ENCODE results near the gene PRRG4.
A peak's percentile ranks its signal among the peaks of the same experiment; 100 is the strongest.
"Not testable (repeated sequence)": the region's sequence is repeated elsewhere in the genome, so short reads cannot be mapped to it uniquely, and the experiment has no call there.

Gene PRRG4

GRCh38 chr11:32829680-32830412 is at the start of gene PRRG4:
PRRG4 (plus strand) TSS chr11:32829927; CDS start chr11:32830530, 603 bp downstream.
- peak; percentile 14 for DNase-seq

GRCh38 chr11:32780839-32781238 is 48.9 kb upstream of the PRRG4 start:
- not testable (repeated sequence) for DNase-seq

GRCh38 chr11:32781721-32782120 is 48.0 kb upstream of the PRRG4 start:
- DNase-seq, result no peak

GRCh38 chr11:32785262-32785661 is 44.5 kb upstream of the PRRG4 start:
- no peak for DNase-seq

GRCh38 chr11:32786811-32787210 is 42.9 kb upstream of the PRRG4 start:
- DNase-seq, result no peak

GRCh38 chr11:32790916-32791315 is 38.8 kb upstream of the PRRG4 start:
- DNase-seq, result no peak

- DNase-seq, result no peak
Measured at GRCh38 chr11:32792111-32792947, 37.4 kb upstream of the PRRG4 start.

GRCh38 chr11:32792948-32793475 is 36.7 kb upstream of the PRRG4 start:
- peak; percentile 38 for DNase-seq

GRCh38 chr11:32794439-32794838 is 35.3 kb upstream of the PRRG4 start, which contains the start of gene CCDC73:
CCDC73 (minus strand) TSS chr11:32794662; CDS start chr11:32760243, 34,419 bp downstream.
- DNase-seq, result no peak

DNA sequence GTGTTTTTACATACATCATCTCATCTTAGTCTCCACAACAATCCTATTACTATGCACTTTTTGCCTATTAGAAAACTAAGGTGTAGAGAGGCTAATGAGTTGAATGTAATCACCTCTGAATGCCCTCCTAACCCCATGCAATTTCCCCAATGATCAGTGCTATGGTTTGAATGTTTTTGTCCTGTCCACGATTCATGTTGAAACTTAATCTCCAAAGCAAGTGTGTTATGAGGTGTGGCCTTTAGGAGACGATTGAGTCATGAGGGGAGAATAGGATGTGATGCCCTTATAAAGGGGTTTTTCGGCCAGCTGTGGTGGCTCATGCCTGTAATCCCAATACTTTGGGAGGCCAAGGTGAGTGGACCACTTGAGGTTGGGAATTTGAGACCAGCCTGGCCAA is 33.3 kb upstream of the PRRG4 start:
- DNase-seq, result no peak

GRCh38 chr11:32809313-32809712 is 20.4 kb upstream of the PRRG4 start:
- DNase-seq, result peak; percentile 19

DNA sequence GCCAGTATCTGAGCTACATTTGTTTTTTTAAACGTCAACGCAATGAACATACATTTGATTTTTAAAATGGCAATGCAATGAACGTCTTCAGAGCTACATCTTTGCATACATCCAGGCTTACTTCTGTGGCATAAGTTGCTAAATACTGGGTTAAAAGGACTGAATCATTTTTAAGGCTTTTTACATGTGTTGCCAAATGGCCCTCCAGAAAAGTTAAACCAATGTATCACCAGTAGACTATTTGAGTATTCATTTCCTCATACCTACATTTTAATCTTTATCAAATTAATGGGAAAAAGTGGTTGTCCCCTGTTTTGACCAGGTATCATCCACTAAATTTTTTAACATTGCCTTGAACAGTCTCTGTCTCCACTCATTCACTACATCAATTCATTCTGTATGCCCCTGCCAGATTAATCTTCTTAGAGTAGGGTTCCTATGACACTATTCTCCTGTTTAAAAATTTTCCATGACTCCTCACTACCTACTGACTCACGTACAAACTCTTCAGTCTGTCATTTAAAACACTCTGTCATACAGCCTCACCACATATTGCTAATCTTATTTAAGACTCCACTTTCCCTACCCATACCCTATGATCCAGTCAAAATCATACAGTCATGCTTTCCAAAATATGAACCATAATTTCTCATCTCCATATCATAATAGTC is 12.4 kb upstream of the PRRG4 start:
- DNase-seq, result no peak

DNA sequence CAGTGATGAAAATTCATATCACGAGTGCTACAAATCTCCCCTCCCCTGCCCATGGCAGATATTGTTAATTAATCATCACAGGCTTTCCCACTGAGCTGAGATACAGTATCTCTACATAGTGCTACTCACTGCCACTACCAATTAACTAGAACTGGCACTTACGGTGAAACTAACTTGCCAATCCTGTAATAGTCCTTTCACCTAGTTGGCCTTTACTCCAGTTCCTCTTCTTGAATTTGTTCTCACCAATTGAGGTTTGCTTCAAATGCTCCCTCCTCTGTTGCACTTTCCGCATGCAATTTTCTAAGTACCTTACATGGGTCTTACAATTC is 11.9 kb upstream of the PRRG4 start:
- DNase-seq, result no peak

- no peak for DNase-seq
Measured at GRCh38 chr11:32819187-32819586, 10.5 kb upstream of the PRRG4 start.

DNA sequence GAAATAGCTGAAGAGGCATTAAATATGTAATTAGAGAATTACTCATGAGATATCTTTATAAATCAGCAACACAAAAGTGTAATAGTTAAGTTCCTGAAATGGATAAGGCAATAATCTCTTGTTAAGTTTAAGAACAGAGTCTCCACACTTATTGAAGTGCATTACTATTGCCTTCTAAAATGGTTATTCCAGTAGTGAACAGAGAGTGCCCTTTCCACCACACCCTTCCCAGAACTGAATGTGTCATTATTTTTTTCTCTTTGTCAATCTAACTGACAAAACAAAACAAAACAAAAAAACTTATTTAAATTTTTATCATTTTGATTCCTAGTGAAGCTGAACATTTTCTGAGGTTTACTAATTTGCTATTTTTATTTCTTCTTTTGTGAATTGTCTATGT is 9.2 kb upstream of the PRRG4 start:
- no peak for DNase-seq

GRCh38 chr11:32821517-32821916 is 8.2 kb upstream of the PRRG4 start:
- DNase-seq, result no peak

- no peak for DNase-seq
Measured at GRCh38 chr11:32821917-32822560, 7.7 kb upstream of the PRRG4 start.

GRCh38 chr11:32823617-32824016 is 6.1 kb upstream of the PRRG4 start:
- not testable (repeated sequence) for DNase-seq

DNA sequence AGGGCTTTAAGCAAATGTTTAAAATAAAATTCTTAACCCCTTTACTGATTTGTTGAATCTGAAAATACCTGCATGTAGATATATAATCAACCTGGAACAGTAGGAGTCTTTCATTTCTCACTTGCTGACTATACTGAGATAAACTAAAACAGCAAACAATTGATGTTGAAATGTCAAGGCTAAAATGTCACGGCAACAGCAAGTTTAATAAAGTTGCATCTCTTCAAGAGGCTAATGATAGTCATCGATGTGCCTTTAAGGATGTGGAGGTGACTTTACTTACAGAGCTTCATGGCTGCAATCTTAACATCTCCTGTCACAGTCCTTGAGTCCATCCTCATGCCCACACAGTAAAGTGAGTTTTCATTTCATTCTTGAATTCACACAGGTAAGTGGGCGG is 3.6 kb upstream of the PRRG4 start:
- DNase-seq, result no peak

DNA sequence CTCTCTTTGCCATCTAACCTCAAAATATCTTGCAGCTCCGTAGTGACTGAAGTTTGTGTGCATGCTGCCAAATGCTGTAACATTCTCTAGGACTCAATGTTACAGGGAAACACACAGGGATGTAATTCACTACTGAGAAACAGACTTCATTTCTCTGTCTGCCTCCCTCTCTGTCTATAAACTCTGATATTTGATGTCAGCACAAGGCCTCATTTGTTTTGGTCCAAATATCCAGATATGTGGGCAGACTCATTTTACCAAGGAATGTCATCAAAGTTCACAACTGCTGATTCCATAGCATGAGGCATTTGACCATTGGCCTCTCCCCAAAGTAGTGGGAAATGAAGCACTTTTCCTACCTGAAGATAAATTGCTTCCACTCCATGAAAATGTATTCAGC is 2.5 kb upstream of the PRRG4 start:
- DNase-seq, result no peak

- DNase-seq, result no peak
Measured at GRCh38 chr11:32829157-32829679, 509 bp upstream of the PRRG4 start.

GRCh38 chr11:32830413-32830738 is 649 bp downstream of the PRRG4 start:
- no peak for DNase-seq

GRCh38 chr11:32830796-32831195 is 1.1 kb downstream of the PRRG4 start:
- DNase-seq, result no peak

Measured in stimulated activated naive CD4-positive, alpha-beta T cell treated with Interleukin-2 at 50 U/mL for 16 hours (primary cell).